K562 (cell line): ENCODE measurements around the gene IPPK. TPM values are rescaled to one million over a fixed set of nuclear protein-coding genes. Genes with fewer than 3 reads are reported as not detected.

Experiments
- ASH1L ChIP-seq: fragments of 450-650 bp; IDR thresholded peaks from 2 replicates; pipeline ENCODE4 v1.6.1; 2018; ENCODE audit warnings: borderline replicate concordance, mild to moderate bottlenecking, low read depth; ENCODE audit not compliant: partially characterized antibody
- EGR1 ChIP-seq: fragments of 450-650 bp; conservative IDR thresholded peaks from 2 replicates; pipeline ENCODE4 v1.6.1; 2017; ENCODE audit warnings: mild to moderate bottlenecking
- ELF2 ChIP-seq: fragments of 250-450 bp; sonication (Bioruptor Pico); IDR thresholded peaks from 2 replicates; pipeline ENCODE4 v1.5.0; 2021; ENCODE audit warnings: mild to moderate bottlenecking
- ESRRB ChIP-seq: fragments of 250-450 bp; sonication (Bioruptor Pico); IDR thresholded peaks from 2 replicates; pipeline ENCODE4 v1.5.0; 2020; ENCODE audit warnings: mild to moderate bottlenecking, moderate library complexity, borderline replicate concordance
- HMG20A ChIP-seq: fragments of 450-650 bp; formaldehyde crosslinking; conservative IDR thresholded peaks from 2 replicates; pipeline ENCODE4 v1.4.0; 2020; ENCODE audit warnings: mild to moderate bottlenecking, mixed read lengths
- HMGXB4 ChIP-seq: sonication (generic); formaldehyde crosslinking; IDR thresholded peaks from 2 replicates; pipeline ENCODE4 v1.8.1; 2023; ENCODE audit warnings: mild to moderate bottlenecking, missing genetic modification reagents
- MCM2 ChIP-seq: fragments of 450-650 bp; IDR thresholded peaks from 2 replicates; pipeline ENCODE4 v1.6.1; 2017; ENCODE audit warnings: low read depth, mild to moderate bottlenecking
- PHB2 ChIP-seq: fragments of 450-650 bp; IDR thresholded peaks from 2 replicates; pipeline ENCODE4 v1.6.1; 2017; ENCODE audit warnings: low read depth
- SMARCC2 ChIP-seq: fragments of 450-650 bp; IDR thresholded peaks from 2 replicates; pipeline ENCODE4 v1.6.1; 2017; ENCODE audit warnings: antibody characterized with exemption, moderate library complexity, mild to moderate bottlenecking, low read depth
- TAF1 ChIP-seq: IDR thresholded peaks from 2 replicates; pipeline ENCODE4 v1.6.1; 2011; ENCODE audit warnings: mild to moderate bottlenecking, low read length, moderate library complexity; ENCODE audit not compliant: insufficient read depth, control insufficient read depth, severe bottlenecking; ENCODE audit errors: extremely low read depth
- TAF9B ChIP-seq: fragments of 450-650 bp; IDR thresholded peaks from 2 replicates; pipeline ENCODE4 v1.6.1; 2018; ENCODE audit warnings: mild to moderate bottlenecking; ENCODE audit not compliant: partially characterized antibody
- ZBTB9 ChIP-seq: fragments of 450-650 bp; formaldehyde crosslinking; IDR thresholded peaks from 2 replicates; pipeline ENCODE4 v1.4.0; 2020; ENCODE audit warnings: mild to moderate bottlenecking, moderate library complexity
- ZNF184 ChIP-seq: sonication (generic); formaldehyde crosslinking; IDR thresholded peaks from 2 replicates; pipeline ENCODE4 v1.5.0; 2020; ENCODE audit warnings: missing genetic modification reagents
- ZNF253 ChIP-seq: fragments of 250-450 bp; sonication (Bioruptor Pico); conservative IDR thresholded peaks from 2 replicates; pipeline ENCODE4 v1.6.1; 2021; ENCODE audit warnings: mild to moderate bottlenecking
- ZNF76 ChIP-seq: fragments of 250-450 bp; sonication (Bioruptor Pico); IDR thresholded peaks from 2 replicates; pipeline ENCODE4 v1.4.0; 2020; ENCODE audit warnings: mild to moderate bottlenecking, moderate library complexity, borderline replicate concordance
- ZNF780A ChIP-seq: fragments of 250-450 bp; sonication (Bioruptor Pico); IDR thresholded peaks from 2 replicates; pipeline ENCODE4 v1.5.0; 2021; ENCODE audit warnings: mild to moderate bottlenecking
- polyA plus RNA-seq, 8 experiments: library from polyadenylated mRNA; depleted of rRNA in 4 of 8; stranded (reverse) in 5 of 8; unstranded in 3 of 8; fragments of >200 nt; fragmentation: Nextera tagmentation in 2 of 8; fragmentation: Illumina TruSeq in 1 of 8; extraction: Ambion mirVana in 2 of 8; extraction: Trizol in 1 of 8; gene quantifications; 2 replicates each; pipeline versions ENCODE4 v1.2.1 to v1.2.3, GENCODE V29; 2011 to 2014; ENCODE audit warnings: inconsistent platforms in 1 of 8, missing spikeins in 1 of 8
- total RNA-seq, 7 experiments: library from RNA; depleted of rRNA in 6 of 7; stranded (reverse); fragments of >200 nt in 6 of 7; fragmentation: Illumina TruSeq in 2 of 7; extraction: Trizol in 2 of 7; gene quantifications; 2 replicates each; pipeline versions ENCODE4 v1.2.1 to v1.2.3, GENCODE V29; 2011 to 2021; ENCODE audit warnings: low replicate concordance in 1 of 7
- TF ChIP-seq, protein P1 (sequence below): fragments of 450-650 bp; IDR thresholded peaks from 2 replicates; pipeline ENCODE4 v1.7.0; 2016; ENCODE audit warnings: borderline replicate concordance
- TF ChIP-seq, protein P2 (sequence below), 2 experiments: fragments of 450-650 bp; IDR thresholded peaks; 2 replicates each; pipeline ENCODE4 v1.6.1; 2016
- TF ChIP-seq, protein P3 (sequence below): fragments of 450-650 bp; formaldehyde crosslinking; IDR thresholded peaks from 2 replicates; pipeline ENCODE4 v1.4.0; 2022; ENCODE audit warnings: missing genetic modification characterization

IPPK gene
- total and polyA plus RNA-seq, 9 of the 15 experiments (the other 6 are each of a cell fraction or from before 2014, with no cell fraction given): 3.1 to 22.2 (median 11.2) TPM

DNA sequence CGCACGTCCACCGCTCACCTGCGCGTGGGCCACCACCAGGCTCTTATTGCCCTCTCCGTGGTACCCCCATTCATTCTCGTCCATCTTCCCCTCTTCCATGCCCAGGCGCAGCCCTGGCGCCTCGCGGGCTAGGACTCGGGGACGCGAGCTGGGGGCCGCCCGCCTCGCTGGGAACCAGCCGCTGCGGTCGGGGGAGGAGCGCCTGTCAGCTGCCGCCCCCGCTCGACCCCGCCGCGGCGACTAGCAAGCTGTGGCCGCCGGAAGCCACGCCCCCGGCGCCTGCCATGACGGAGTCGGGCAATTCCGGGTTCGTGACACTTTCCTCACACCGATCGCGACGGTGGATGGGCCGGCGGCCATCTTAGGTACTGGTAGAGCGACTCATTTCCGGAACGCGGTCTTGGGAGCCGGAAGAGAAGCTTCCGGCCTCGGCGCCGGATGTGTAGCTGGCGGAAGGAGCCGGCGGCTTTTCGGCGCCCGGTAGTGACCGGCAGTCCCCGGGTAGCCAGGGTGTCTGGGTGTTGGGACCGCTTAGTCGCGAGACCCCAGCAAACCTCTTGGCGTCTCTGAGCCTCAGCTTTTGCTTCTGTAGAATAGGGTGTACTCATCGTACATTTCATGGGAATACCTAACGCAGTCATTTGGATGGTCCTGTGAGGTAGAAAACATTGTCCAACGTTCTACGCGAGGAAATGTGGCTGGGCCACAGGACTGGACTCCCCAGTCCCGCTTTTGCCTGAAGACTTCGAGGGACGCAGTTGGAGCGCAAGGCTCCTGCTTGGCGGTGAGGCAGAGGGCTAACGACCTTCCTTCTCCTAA is at the start of gene IPPK (continued):
- TF ChIP-seq, protein P1, sequence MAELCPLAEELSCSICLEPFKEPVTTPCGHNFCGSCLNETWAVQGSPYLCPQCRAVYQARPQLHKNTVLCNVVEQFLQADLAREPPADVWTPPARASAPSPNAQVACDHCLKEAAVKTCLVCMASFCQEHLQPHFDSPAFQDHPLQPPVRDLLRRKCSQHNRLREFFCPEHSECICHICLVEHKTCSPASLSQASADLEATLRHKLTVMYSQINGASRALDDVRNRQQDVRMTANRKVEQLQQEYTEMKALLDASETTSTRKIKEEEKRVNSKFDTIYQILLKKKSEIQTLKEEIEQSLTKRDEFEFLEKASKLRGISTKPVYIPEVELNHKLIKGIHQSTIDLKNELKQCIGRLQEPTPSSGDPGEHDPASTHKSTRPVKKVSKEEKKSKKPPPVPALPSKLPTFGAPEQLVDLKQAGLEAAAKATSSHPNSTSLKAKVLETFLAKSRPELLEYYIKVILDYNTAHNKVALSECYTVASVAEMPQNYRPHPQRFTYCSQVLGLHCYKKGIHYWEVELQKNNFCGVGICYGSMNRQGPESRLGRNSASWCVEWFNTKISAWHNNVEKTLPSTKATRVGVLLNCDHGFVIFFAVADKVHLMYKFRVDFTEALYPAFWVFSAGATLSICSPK: no peak
- peak; percentile 96 for TF ChIP-seq ELF2 (CRISPR knock-in tag)
- no peak for TF ChIP-seq ZNF780A (CRISPR knock-in tag)
- no peak for TF ChIP-seq ZNF184 (CRISPR knock-in tag)
- TF ChIP-seq, protein P2, sequence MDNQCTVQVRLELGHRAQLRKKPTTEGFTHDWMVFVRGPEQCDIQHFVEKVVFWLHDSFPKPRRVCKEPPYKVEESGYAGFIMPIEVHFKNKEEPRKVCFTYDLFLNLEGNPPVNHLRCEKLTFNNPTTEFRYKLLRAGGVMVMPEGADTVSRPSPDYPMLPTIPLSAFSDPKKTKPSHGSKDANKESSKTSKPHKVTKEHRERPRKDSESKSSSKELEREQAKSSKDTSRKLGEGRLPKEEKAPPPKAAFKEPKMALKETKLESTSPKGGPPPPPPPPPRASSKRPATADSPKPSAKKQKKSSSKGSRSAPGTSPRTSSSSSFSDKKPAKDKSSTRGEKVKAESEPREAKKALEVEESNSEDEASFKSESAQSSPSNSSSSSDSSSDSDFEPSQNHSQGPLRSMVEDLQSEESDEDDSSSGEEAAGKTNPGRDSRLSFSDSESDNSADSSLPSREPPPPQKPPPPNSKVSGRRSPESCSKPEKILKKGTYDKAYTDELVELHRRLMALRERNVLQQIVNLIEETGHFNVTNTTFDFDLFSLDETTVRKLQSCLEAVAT (IDR thresholded peaks at IDR 0.05): peak; percentile 13 to 19; a peak in 1 of 4 replicates
- TF ChIP-seq HMG20A (CRISPR knock-in tag): no peak
- TF ChIP-seq, protein P3, sequence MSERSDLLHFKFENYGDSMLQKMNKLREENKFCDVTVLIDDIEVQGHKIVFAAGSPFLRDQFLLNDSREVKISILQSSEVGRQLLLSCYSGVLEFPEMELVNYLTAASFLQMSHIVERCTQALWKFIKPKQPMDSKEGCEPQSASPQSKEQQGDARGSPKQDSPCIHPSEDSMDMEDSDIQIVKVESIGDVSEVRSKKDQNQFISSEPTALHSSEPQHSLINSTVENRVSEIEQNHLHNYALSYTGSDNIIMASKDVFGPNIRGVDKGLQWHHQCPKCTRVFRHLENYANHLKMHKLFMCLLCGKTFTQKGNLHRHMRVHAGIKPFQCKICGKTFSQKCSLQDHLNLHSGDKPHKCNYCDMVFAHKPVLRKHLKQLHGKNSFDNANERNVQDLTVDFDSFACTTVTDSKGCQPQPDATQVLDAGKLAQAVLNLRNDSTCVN: no peak
- peak; percentile 87 for TF ChIP-seq TAF1
- TF ChIP-seq ZNF76: no peak; the same call in 1 of the 2 replicates
- no peak for TF ChIP-seq ESRRB (CRISPR knock-in tag)
- TF ChIP-seq TAF9B: peak; percentile 80
- TF ChIP-seq ASH1L: peak; percentile 60
- no peak for TF ChIP-seq ZNF253
- TF ChIP-seq SMARCC2: no peak
- no peak; the same call in 1 of the 2 replicates for TF ChIP-seq ZBTB9 (CRISPR knock-in tag)
- TF ChIP-seq HMGXB4 (CRISPR knock-in tag): no peak
- TF ChIP-seq PHB2: no peak
- no peak for TF ChIP-seq MCM2
- TF ChIP-seq EGR1: peak; percentile 94
